HG03135 (cell line): Measurements from ENCODE around the gene NELL2.
"Not testable (repeated sequence)": the region's sequence is repeated elsewhere in the genome, so short reads cannot be mapped to it uniquely, and the experiment has no call there.

Experiments used
- ATAC-seq: cut with Tn5 transposase; IDR thresholded peaks from one replicate; pipeline ENCODE4 v1.9.1; 2021; ENCODE audit warnings: mild to moderate bottlenecking, moderate library complexity; ENCODE audit not compliant: unreplicated experiment

NELL2 gene

GRCh38 chr12:44697511-44697910 lies 178.6 kb downstream of the NELL2 start:
- ATAC-seq = no peak

- ATAC-seq = no peak
These were observed 179.6 kb downstream of the NELL2 start for GRCh38 chr12:44696542-44696941.

- ATAC-seq = no peak
These were observed 182.1 kb downstream of the NELL2 start for GRCh38 chr12:44694017-44694416.

- no peak for ATAC-seq
These were observed 186.5 kb downstream of the NELL2 start for GRCh38 chr12:44689587-44689986.

- not testable (repeated sequence) for ATAC-seq
These were observed 189.2 kb downstream of the NELL2 start for GRCh38 chr12:44686821-44687432.

- ATAC-seq = no peak
These were observed 198.4 kb downstream of the NELL2 start for GRCh38 chr12:44677724-44678123.

- no peak for ATAC-seq
These were observed 201.2 kb downstream of the NELL2 start for GRCh38 chr12:44674875-44675274.

GRCh38 chr12:44673811-44674210 lies 202.3 kb downstream of the NELL2 start:
- no peak for ATAC-seq

GRCh38 chr12:44672042-44672441 lies 204.1 kb downstream of the NELL2 start:
- no peak for ATAC-seq

GRCh38 chr12:44668443-44668842 lies 207.7 kb downstream of the NELL2 start:
- no peak for ATAC-seq

GRCh38 chr12:44667461-44667860 lies 208.7 kb downstream of the NELL2 start:
- ATAC-seq = no peak

GRCh38 chr12:44663291-44663690 lies 212.8 kb downstream of the NELL2 start:
- ATAC-seq = no peak

- ATAC-seq = no peak
These were observed 220.3 kb downstream of the NELL2 start for GRCh38 chr12:44655846-44656245.

GRCh38 chr12:44654646-44655639 lies 221.2 kb downstream of the NELL2 start:
- ATAC-seq = no peak

- ATAC-seq = no peak
These were observed 222.1 kb downstream of the NELL2 start for GRCh38 chr12:44653861-44654527.

- ATAC-seq = no peak
These were observed 226.4 kb downstream of the NELL2 start for GRCh38 chr12:44649693-44650092.

GRCh38 chr12:44647917-44648690 lies 228.0 kb downstream of the NELL2 start:
- ATAC-seq = no peak

- ATAC-seq = no peak
These were observed 235.5 kb downstream of the NELL2 start for GRCh38 chr12:44640427-44641190.

- ATAC-seq = no peak
These were observed 238.2 kb downstream of the NELL2 start for GRCh38 chr12:44637875-44638274.

GRCh38 chr12:44628180-44628579 lies 247.9 kb downstream of the NELL2 start:
- ATAC-seq = no peak
